SK-N-SH treated with all-trans-retinoic acid at 6 μM for 48 hours (cell line): ENCODE results near the gene EFNB1.

Experiments used
- ARNTL ChIP-seq: fragments of 450-650 bp; formaldehyde crosslinking; IDR thresholded peaks from 2 replicates; pipeline ENCODE4 v1.5.0; 2020; ENCODE audit warnings: low read depth, mild to moderate bottlenecking, moderate library complexity, borderline replicate concordance
- GLIS3 ChIP-seq: fragments of 250-450 bp; sonication (Bioruptor Pico); IDR thresholded peaks from 2 replicates; pipeline ENCODE4 v1.5.0; 2020; ENCODE audit warnings: mild to moderate bottlenecking, moderate library complexity
- OSR1 ChIP-seq: fragments of 250-450 bp; sonication (Bioruptor Pico); IDR thresholded peaks from 2 replicates; pipeline ENCODE4 v1.8.0; 2022; ENCODE audit warnings: moderate library complexity, mild to moderate bottlenecking, inconsistent platforms
- RARB ChIP-seq: fragments of 250-450 bp; sonication (Bioruptor Pico); IDR thresholded peaks from 2 replicates; pipeline ENCODE4 v1.8.0; 2021; ENCODE audit warnings: mild to moderate bottlenecking, moderate library complexity
- ZFP3 ChIP-seq: fragments of 250-450 bp; sonication (Bioruptor Pico); IDR thresholded peaks from 2 replicates; pipeline ENCODE4 v1.5.0; 2020; ENCODE audit warnings: mild to moderate bottlenecking, moderate library complexity
- ZFP30 ChIP-seq: fragments of 450-650 bp; formaldehyde crosslinking; IDR thresholded peaks from 2 replicates; pipeline ENCODE4 v1.5.0; 2022; ENCODE audit warnings: mild to moderate bottlenecking, moderate library complexity
- ZNF70 ChIP-seq: fragments of 450-650 bp; formaldehyde crosslinking; IDR thresholded peaks from 2 replicates; pipeline ENCODE4 v1.5.0; 2020; ENCODE audit warnings: mild to moderate bottlenecking, moderate library complexity
- TF ChIP-seq, protein P1 (sequence below): fragments of 250-450 bp; sonication (Bioruptor Pico); IDR thresholded peaks from 2 replicates; pipeline ENCODE4 v1.5.1; 2020; ENCODE audit warnings: low read depth, mild to moderate bottlenecking, moderate library complexity
- TF ChIP-seq, protein P2 (sequence below): fragments of 250-450 bp; sonication (Bioruptor Pico); IDR thresholded peaks from 2 replicates; pipeline ENCODE4 v1.5.0; 2020; ENCODE audit warnings: mild to moderate bottlenecking, moderate library complexity

DNA sequence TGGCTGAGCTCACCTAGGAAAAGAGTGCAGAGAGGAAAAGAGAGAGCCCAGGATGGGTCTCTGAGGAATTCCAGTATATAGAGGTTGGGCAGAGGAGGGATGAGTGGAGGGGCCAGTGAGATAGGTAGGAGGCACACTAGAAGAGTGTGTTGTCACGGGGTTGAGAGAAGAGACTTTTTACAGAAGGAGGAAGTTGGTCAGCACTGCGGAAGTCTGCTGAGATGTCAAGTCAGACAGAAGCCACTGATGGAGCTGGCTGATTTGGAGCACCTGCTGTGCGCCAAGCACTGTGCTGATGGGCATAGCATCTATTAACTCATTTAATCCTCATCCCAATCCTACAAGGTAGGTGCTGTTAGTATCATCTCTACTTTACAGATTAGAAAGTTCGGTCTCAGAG lies 60.4 kb downstream of the EFNB1 start:
- no peak for TF ChIP-seq RARB (CRISPR knock-in tag)
- no peak for TF ChIP-seq ZFP30 (CRISPR knock-in tag)
- TF ChIP-seq OSR1, result no peak
- no peak for TF ChIP-seq ZNF70
- TF ChIP-seq ZFP3, result no peak
- TF ChIP-seq, protein P1, sequence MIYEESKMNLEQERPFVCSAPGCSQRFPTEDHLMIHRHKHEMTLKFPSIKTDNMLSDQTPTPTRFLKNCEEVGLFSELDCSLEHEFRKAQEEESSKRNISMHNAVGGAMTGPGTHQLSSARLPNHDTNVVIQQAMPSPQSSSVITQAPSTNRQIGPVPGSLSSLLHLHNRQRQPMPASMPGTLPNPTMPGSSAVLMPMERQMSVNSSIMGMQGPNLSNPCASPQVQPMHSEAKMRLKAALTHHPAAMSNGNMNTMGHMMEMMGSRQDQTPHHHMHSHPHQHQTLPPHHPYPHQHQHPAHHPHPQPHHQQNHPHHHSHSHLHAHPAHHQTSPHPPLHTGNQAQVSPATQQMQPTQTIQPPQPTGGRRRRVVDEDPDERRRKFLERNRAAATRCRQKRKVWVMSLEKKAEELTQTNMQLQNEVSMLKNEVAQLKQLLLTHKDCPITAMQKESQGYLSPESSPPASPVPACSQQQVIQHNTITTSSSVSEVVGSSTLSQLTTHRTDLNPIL (CRISPR knock-in tag), result no peak
- TF ChIP-seq ARNTL (CRISPR knock-in tag), result no peak
- TF ChIP-seq, protein P2, sequence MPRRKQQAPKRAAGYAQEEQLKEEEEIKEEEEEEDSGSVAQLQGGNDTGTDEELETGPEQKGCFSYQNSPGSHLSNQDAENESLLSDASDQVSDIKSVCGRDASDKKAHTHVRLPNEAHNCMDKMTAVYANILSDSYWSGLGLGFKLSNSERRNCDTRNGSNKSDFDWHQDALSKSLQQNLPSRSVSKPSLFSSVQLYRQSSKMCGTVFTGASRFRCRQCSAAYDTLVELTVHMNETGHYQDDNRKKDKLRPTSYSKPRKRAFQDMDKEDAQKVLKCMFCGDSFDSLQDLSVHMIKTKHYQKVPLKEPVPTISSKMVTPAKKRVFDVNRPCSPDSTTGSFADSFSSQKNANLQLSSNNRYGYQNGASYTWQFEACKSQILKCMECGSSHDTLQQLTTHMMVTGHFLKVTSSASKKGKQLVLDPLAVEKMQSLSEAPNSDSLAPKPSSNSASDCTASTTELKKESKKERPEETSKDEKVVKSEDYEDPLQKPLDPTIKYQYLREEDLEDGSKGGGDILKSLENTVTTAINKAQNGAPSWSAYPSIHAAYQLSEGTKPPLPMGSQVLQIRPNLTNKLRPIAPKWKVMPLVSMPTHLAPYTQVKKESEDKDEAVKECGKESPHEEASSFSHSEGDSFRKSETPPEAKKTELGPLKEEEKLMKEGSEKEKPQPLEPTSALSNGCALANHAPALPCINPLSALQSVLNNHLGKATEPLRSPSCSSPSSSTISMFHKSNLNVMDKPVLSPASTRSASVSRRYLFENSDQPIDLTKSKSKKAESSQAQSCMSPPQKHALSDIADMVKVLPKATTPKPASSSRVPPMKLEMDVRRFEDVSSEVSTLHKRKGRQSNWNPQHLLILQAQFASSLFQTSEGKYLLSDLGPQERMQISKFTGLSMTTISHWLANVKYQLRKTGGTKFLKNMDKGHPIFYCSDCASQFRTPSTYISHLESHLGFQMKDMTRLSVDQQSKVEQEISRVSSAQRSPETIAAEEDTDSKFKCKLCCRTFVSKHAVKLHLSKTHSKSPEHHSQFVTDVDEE, result no peak
- no peak for TF ChIP-seq GLIS3 (CRISPR knock-in tag)
